ENCODE data around the gene C17orf50.

C17orf50 gene

DNA sequence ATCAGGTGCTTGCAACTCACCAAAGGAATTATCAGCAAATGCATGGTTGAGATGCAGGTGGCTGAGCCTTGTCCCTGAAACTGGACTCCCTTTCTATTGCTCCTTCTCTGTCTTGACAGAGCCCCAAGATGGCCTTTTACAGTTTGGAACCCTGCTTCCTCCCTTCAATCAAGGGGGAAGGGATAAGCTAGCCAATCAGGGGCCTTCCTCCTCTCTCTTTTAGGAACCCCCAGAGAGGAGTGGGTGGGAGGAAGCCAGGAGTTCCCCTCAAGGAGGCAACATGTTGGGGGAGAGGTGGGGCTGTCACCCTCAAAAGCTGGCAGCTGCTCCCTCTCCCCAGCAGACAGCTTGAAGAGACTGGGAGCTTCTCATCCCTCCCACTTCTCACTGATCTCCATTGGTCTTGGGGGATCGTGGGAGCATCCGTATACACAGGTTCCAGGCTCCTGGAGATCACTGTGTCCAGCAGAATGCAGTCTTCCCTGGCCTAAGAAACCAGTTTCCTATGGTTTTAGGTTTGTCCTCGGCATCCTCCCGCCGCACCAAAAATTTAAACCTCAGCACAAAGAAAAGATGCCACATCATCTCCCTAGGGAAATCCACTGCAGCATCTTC lies 22.1 kb upstream of the C17orf50 start:
- Histone ChIP-seq H3K79me2 (ENCODE audit: insufficient read depth, low read length) (no peaks in the 10 kb centered on the region), H3K9me3 (ENCODE audit: insufficient read depth, low read length) (no peaks in the 10 kb centered on the region), H3K36me3 (ENCODE audit: low read length) (no peaks in the 10 kb centered on the region), H3K4me2 (ENCODE audit: low read depth, low read length, poor library complexity, severe bottlenecking) (no peak overlapping the region), H3K9ac (ENCODE audit: low read length) (no peak overlapping the region), H3K27ac (ENCODE audit: low read depth, low read length) (no peak overlapping the region), H2AFZ (ENCODE audit: low read depth, low read length, severe bottlenecking) (no peak overlapping the region), H3K27me3 (ENCODE audit: low read length) (no peaks in the 10 kb centered on the region), H3K4me3 (ENCODE audit: insufficient read depth, low read length, poor library complexity, severe bottlenecking) (no peak overlapping the region), H3F3A (ENCODE audit: insufficient read depth) (no peaks in the 10 kb centered on the region), H4K20me1 (ENCODE audit: low read depth, low read length) (no peaks in the 10 kb centered on the region), H3K9me2 (replicated peaks; ENCODE audit: insufficient read depth, low read length) (no peaks in the 10 kb centered on the region)
- no peak for TF ChIP-seq EZH2phosphoT487 (conservative IDR thresholded peaks at IDR 0.05; ENCODE audit: low read length)
- TF ChIP-seq, protein P1, sequence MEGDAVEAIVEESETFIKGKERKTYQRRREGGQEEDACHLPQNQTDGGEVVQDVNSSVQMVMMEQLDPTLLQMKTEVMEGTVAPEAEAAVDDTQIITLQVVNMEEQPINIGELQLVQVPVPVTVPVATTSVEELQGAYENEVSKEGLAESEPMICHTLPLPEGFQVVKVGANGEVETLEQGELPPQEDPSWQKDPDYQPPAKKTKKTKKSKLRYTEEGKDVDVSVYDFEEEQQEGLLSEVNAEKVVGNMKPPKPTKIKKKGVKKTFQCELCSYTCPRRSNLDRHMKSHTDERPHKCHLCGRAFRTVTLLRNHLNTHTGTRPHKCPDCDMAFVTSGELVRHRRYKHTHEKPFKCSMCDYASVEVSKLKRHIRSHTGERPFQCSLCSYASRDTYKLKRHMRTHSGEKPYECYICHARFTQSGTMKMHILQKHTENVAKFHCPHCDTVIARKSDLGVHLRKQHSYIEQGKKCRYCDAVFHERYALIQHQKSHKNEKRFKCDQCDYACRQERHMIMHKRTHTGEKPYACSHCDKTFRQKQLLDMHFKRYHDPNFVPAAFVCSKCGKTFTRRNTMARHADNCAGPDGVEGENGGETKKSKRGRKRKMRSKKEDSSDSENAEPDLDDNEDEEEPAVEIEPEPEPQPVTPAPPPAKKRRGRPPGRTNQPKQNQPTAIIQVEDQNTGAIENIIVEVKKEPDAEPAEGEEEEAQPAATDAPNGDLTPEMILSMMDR (IDR thresholded peaks at IDR 0.05; ENCODE audit: insufficient read depth, low read length, poor library complexity, severe bottlenecking): no peak

DNA sequence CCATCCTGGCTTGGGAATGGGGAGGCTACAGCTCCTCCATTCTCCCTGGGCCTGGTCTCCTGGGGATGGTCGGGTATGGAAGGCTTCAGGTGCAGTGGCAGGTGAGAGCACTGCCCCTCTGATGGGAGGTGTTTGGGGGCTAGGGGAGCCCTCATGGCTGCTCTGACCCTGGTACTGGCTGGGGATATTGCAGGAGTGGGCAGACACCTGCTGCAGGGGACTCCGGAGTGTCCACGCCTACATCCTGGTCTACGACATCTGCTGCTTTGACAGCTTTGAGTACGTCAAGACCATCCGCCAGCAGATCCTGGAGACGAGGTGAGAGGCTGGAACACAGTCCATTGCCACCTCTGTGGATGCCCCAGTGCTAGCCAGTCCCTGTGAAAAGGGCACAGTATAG lies 20.5 kb upstream of the C17orf50 start:
- Histone ChIP-seq H3K4me3 (ENCODE audit: insufficient read depth, low read length, poor library complexity, severe bottlenecking) (no peak overlapping the region), H3K79me2 (ENCODE audit: insufficient read depth, low read length) (no peaks in the 10 kb centered on the region), H3F3A (ENCODE audit: insufficient read depth) (no peaks in the 10 kb centered on the region), H2AFZ (ENCODE audit: low read depth, low read length, severe bottlenecking) (no peak overlapping the region), H3K9ac (ENCODE audit: low read length) (no peak overlapping the region), H3K27ac (ENCODE audit: low read depth, low read length) (no peak overlapping the region), H3K36me3 (ENCODE audit: low read length) (no peaks in the 10 kb centered on the region), H3K4me2 (ENCODE audit: low read depth, low read length, poor library complexity, severe bottlenecking) (no peak overlapping the region), H3K9me2 (replicated peaks; ENCODE audit: insufficient read depth, low read length) (no peaks in the 10 kb centered on the region), H3K9me3 (ENCODE audit: insufficient read depth, low read length) (no peaks in the 10 kb centered on the region), H4K20me1 (ENCODE audit: low read depth, low read length) (no peaks in the 10 kb centered on the region), H3K27me3 (ENCODE audit: low read length) (no peaks in the 10 kb centered on the region)
- TF ChIP-seq, protein P1 (IDR thresholded peaks at IDR 0.05; ENCODE audit: insufficient read depth, low read length, poor library complexity, severe bottlenecking): no peak
- TF ChIP-seq EZH2phosphoT487 (conservative IDR thresholded peaks at IDR 0.05; ENCODE audit: low read length): no peak

DNA sequence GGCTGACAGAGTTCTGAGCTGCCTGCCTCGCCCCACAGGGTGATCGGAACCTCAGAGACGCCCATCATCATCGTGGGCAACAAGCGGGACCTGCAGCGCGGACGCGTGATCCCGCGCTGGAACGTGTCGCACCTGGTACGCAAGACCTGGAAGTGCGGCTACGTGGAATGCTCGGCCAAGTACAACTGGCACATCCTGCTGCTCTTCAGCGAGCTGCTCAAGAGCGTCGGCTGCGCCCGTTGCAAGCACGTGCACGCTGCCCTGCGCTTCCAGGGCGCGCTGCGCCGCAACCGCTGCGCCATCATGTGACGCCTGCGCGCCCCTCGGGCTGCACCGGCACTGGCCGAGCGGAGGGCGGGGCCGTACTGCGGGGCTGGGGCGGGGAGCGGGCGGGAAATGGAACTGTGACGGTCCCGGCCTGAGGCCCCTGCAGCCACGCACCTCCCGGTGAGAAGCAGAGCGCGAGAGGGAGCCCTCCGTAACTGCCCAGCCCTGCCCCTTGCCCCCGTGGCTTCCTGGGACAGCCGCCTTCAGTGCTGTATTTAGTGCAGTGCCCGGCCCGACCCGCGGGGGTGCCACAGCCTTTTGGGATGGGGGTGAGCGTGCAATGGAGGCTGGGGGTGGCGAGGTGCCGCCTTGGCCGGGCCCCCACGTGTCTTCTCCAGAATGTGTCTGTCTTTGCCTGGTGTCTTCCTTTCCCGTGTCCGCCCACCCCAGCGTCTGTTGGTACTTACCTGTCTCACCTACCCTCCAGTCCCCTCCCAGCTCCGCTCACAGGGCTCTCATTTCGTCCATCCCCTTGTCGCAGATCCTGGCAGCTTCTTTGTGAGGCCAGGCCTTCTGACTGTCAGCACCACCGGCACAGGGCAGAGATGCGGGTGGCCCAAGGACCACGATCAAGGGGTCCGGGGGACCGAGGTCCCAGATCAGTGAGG lies 19.4 kb upstream of the C17orf50 start:
- Histone ChIP-seq H3K9me3 (ENCODE audit: insufficient read depth, low read length) (no peaks in the 10 kb centered on the region), H3K36me3 (ENCODE audit: low read length) (no peaks in the 10 kb centered on the region), H3F3A (ENCODE audit: insufficient read depth) (no peaks in the 10 kb centered on the region), H3K9ac (ENCODE audit: low read length) (no peak overlapping the region), H3K27ac (ENCODE audit: low read depth, low read length) (no peak overlapping the region), H3K79me2 (ENCODE audit: insufficient read depth, low read length) (no peaks in the 10 kb centered on the region), H2AFZ (ENCODE audit: low read depth, low read length, severe bottlenecking) (no peak overlapping the region), H3K4me3 (ENCODE audit: insufficient read depth, low read length, poor library complexity, severe bottlenecking) (no peak overlapping the region), H4K20me1 (ENCODE audit: low read depth, low read length) (no peaks in the 10 kb centered on the region), H3K27me3 (ENCODE audit: low read length) (no peaks in the 10 kb centered on the region), H3K4me2 (ENCODE audit: low read depth, low read length, poor library complexity, severe bottlenecking) (no peak overlapping the region), H3K9me2 (replicated peaks; ENCODE audit: insufficient read depth, low read length) (no peaks in the 10 kb centered on the region)
- TF ChIP-seq EZH2phosphoT487 (conservative IDR thresholded peaks at IDR 0.05; ENCODE audit: low read length): no peak
- TF ChIP-seq, protein P1 (IDR thresholded peaks at IDR 0.05; ENCODE audit: insufficient read depth, low read length, poor library complexity, severe bottlenecking): no peak
